GM19193 (cell line): ENCODE measurements around the gene ENGASE.
A peak's percentile ranks its signal among the peaks of the same experiment; 100 is the strongest.

ENCODE experiments used
- POLR2A ChIP-seq: IDR thresholded peaks from 4 replicates; pipeline ENCODE4 v1.6.1; 2011; ENCODE audit not compliant: insufficient read depth, insufficient read length; ENCODE audit errors: extremely low read depth

ENGASE gene, protein sequence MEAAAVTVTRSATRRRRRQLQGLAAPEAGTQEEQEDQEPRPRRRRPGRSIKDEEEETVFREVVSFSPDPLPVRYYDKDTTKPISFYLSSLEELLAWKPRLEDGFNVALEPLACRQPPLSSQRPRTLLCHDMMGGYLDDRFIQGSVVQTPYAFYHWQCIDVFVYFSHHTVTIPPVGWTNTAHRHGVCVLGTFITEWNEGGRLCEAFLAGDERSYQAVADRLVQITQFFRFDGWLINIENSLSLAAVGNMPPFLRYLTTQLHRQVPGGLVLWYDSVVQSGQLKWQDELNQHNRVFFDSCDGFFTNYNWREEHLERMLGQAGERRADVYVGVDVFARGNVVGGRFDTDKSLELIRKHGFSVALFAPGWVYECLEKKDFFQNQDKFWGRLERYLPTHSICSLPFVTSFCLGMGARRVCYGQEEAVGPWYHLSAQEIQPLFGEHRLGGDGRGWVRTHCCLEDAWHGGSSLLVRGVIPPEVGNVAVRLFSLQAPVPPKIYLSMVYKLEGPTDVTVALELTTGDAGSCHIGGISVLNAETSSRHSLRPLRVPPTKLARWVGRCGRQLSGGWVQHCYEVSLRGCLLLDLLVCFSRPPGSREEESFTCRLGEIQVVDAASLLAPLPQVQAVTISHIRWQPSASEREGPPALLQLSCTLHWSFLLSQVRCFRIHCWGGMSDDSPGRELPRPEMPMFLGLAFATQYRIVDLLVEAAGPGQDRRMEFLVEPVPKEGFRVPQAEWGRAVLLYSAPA

DNA sequence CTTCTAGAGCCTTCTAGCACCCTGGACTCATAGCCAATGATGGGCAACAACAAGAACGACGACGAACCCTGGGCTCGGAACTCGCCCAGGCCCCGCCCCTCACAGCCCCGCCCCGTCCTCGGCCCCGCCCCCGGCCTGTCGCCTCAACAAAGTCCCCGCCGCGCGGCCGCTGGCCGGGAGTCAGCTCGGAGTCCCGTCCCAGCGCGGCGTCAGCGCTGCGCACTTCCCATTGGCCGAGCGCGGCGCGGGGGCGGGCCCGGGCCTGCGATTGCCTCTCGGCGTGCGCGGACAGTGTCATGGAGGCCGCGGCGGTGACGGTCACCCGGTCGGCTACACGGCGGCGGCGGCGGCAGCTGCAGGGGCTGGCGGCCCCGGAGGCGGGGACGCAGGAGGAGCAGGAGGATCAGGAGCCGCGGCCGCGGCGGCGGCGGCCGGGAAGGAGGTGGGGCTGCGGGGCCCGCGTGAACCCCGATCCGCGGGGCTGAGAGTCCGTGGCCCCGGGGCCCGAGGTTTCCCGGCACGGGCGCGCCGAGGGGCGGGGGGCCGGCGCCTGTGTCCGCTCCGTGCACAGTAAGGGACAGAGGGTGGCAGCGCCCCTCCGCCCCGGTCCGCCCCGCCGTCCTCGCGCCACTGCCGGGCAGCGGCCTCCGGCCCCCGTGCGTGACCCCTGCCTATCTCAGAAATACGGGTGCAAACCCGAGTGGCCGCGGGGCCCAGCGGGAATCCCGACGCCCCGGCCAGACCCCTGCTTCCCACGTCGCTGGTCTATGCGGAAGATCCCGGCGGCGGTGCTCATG, at the start of gene ENGASE:
ENGASE (plus strand) TSS at position 176 of the 797 bp plus-strand sequence; CDS start at position 297, 121 bp downstream.
- TF ChIP-seq POLR2A: peak; percentile 57

DNA sequence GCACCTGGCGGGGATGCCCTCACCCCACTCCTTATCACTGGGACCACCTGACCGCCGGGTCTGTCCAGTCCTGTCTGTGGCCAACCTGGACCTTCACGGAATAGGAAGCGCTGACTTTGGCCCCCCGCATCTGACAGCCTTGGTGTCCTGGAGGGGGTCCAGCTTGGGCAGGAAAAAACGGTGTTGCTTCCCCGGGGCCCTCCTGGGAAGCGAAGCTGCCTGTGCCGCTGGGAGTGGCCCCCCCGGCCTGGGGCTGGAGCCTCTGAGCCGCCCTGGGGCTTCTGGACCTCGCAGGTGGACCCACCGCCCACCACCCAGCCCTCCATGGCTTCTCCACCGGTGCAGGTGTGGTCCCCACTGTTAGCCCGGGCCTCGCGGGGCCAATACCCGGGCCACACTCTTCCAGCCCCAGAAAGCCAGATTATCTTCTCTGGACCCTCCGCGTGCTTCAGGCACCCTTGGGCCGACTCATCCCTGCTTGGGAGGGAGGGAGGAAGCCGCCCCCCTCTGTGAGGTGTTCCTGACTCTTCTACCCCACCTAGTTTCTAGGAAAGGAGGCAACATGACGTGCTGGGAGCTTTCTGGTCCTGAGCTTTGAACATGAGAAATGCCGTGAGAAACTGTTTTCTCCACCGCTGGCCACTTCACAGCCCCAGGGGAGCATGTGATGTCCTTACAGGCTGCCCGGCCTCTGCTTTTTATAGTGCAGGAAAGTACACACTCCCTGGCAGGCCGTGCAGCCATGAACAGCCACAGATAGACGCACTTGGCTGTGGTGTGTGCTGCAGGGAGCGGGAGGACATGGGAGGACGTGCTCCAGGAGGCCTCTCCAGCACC, 49.5 kb upstream of the ENGASE start:
- no peak for TF ChIP-seq POLR2A

DNA sequence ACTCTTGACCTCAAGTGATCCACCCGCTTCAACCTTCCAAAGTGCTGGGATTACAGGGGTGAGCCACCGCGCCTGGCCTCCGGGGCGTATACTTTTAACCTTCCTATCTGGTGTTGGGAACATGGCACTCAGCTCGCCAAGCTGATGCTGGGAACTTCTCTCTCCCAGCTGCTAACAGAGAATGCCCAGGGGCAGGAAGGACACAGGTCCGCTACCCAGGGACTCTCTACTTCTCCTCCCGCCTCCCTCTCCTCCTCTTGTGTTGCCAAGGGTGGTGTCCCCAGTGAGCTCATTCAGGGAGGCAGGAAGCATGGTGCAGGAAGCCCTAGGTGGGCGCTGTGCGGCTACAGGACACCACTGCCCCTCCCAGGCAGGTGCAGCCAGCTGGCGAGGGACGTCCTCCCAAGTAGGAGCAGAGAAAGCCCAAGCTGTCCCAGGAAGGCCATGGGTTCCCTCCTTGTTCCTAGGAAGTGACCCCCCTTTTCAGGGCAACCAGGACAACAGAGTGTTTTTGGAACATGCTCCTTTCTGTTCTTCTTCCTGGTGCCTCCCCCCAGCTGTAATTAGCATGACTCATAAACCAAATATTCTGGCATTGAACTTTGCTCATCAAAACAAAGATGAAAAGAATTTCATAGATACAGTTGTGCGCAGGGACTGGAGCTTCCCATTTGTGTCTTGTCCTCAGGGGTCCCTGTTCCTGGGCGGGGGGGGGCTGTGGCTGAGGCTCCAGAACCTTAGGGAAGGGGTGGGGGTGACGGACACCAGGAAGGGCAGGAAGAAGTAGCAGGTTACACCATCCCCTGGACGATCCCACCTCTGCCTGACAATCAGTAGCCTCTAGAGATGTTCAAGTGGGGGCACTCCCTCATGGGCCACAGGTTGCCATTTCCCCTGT, 48.0 kb upstream of the ENGASE start:
- no peak for TF ChIP-seq POLR2A

DNA sequence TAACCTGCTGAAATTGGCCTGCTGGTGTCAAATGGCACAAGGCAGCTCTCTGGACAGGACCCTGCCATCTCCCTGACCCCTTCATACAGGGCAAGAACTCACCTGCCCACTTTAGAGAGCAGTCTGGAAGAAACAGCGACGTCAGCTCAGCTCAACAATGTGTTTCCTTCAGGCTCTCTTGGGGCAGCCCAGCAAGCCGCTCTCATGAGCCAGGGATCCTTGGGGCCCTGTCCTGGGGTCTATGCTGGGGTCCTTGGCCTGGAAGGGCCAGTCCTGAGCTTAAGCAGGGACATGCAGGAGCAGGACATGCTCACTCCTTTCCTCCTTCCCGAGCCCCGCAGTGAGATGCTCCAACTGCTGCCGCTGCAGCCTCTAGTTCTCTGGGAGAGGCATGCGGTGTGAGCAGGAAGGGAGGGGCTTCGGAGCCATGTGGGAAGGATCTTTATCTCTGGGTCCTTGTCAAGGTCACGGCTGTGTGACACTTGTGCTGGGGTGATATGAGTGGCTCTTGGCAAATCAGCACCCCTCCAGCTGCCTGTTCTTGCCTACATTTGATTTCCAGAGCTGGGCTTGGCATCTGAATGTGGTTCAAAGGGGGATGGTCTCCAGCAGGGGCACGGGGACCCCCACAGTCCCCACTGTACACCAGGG, 47.2 kb upstream of the ENGASE start:
- TF ChIP-seq POLR2A: no peak

DNA sequence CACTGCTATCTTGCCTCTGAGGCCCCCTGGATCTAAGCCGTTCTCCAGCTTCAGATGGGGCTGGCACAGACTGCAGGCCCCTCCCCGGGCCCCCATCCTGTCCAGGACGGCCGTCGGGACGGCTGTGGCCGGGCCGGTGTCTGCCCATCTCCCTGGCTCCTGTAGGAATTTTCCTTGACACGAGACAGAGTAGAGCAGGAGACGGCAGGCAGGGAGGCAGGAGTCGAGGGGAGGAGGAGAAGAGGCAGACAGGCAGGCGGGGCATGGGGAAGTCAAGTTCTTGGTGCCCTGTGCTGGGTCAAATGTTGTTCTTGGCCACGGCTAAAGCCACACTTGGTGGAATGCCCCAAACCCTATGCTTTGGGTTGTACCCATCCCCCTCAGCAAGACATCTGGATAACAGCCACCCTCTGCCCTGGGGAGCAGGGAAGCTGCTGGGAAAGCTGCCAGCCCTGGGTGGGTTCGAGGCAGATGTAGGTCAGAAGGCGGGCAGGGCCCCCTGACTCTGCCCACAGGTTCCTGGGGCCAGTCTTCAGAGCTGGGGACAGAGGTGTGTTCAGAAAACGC, 46.6 kb upstream of the ENGASE start:
- TF ChIP-seq POLR2A: no peak

DNA sequence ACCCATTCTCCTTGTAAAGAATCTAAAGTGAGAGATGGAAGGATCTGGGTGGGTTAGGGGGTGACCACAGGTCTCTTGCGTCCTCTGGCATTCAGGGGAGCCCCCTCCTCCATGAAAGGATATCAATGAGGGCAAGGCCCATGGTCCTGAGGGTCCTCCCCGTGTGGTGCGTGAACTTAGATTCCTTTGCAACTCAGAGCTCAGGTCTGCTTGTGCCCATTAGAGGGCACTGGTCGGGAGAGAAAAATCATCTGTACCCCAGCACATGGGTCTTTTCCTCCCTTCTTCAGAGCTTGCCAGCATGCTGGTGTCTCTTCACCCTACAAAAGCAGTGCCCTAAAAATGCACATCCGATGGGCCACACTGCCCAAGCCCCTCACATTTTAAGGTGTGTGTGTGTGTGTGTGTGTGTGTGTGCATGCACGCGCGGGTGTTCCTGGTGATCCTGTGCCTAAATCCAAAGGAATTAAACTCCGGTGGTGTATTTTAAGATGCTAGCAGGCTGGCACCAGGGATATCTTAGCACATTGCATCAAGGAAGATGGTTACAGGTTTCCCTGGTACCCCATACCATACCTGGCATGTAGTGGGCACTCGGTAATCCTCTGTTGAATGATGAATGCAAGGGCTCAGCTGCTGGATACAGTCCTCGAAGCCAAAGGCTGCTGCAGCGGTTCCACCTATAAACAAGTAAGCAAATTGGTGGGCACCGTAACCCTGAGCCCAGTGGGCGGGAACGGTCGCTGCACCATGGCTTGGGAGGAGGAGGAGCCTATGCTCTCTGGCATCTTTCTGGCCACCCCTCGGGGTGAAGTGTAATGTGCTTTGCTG, 45.9 kb upstream of the ENGASE start:
- TF ChIP-seq POLR2A: no peak

DNA sequence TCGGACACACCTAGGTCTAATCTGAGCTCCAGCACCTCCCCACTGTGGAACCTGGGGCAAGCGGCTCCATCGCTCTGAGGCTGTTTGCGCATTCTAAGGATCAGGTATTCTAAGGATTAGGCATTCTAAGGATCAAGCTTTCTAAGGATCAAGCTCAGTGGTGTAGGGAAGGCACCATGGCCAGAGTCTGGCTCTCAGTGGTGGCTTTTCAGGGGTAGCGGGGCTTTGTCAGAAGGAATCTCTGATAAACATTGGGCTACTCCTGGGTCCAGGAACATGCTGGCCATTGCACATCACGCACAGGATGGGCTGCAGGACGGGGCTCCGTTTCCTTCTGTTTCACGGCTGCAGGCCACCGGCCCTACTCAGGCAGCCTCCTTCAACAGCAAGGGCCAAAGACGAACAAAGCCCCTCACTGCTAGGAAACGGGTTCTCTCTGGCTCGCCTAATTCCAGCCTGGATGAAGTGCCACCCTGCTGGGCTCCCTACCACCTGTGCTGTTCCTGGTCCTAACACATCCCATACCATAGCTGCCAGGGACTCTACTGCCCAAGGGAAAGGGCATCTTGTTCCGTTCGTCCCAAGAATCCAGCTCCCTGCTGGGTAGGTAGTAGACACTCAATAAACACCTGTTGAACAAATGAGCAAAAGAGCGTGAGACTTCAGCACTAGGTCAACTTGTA, 45.2 kb upstream of the ENGASE start:
- TF ChIP-seq POLR2A: no peak

DNA sequence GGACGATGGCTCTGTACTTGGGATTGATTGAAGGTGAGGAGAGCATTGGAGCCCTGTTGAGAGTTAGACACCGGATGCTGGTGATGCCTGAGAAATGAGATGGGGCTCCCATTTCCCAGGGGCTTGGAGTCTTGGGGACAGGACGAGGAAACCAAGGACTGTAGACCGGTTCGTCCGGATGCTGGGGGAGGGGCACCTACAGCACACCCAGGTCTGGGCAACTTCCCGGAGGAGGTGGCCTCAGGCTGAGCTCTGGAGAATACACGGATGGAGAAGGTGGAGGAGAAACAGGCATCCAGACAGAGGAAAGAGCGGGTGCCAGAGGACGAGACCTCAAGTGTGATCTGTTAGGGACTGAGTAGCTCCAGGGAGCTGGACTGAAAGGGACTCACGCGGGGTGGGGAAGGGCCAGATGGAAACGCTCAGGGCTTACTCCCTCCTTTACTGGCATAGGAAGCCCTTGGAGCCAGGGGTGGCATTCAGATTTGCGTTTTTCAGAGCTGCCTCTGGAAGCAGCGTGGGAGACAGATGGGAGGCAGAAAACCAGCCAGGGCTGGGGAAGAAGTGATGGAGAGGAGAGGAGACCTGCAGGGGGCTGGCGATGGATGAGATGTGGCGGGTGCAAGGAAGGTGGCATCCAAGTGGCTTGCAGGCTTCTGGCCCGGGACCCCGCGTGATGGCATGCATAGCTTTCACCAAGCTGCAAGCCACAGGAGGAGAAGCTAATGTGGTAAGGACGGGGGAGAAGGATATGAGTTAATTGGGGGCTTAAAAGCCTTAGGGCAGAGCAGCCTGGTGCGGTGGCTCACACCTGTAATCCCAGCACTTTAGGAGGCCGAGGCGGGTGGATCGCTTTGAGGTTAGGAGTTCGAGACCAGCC, 42.4 kb upstream of the ENGASE start:
- TF ChIP-seq POLR2A: no peak

DNA sequence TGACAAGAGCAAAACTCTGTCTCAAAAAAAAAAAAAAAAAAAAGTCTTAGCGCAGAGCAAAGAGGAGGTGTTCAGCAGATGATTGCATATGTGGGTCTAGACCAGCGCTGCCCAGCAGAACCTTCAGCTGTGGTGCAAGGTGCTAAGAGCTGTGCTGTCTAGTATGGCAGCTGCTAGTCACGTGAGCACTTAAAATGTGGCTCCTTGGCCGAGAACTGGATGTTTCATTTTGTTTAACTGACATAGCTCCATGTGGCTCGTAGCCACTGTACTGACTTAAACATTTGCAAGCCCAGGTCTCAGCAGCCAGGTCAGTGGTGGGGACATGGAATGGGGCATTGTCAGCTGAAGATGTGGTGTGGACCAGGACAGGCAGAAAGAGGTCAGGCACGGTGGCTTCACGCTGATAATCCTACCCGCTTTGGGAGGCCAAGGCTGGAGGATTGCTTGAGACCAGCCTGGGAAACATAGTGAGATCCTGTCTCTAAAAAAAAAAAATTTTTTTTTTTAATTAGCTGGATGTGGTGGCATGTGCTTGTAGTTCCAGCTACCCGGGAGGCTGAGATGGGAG, 41.5 kb upstream of the ENGASE start:
- TF ChIP-seq POLR2A: no peak
